SW480 (cell line): ENCODE results near the gene CHIT1.

Experiments used
- DNase-seq: peaks from one replicate; pipeline ENCODE4 v3.0.0-alpha.2; 2016; ENCODE audit warnings: low spot score

The CHIT1 gene

DNA sequence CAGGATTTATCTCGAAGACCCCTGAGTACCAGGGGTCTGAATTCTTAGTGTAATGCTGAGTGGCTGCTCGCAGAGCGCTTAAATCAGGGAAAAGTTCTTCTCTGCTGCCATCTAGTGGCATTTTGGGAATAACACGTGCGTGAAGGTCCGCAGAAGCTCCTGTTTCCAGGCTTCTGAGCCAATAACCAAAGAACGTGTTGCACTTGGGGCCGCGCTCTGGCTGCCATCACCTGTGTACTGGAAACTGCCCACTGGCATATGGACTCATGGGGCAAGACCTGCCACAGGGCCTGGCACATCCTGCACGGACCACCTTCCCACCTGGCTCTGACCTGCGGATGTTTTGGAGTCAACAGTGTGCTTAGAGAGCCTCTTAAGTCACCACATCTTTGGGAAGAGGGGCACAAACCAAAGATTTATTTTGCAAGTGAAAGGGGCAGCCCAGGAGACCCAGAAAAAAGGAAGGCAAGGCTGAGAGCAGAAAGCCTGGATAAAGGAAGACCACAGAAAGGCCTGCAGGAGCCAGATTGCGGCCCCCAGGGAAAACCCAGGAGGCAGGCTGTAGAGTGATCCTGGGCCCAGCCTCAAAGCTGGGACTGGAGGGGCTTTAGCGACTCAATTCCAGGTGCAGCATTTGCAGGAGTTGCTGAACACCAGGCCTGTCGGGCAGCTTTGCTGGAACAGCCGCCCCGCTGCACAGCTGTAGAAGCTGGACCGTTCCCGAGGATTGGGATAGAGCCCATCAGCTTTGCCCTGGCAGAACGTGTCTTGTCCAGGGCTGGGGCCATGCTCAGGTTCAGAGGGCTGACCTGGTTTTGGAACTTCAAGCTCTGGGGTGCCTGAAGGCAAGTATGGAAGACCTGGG, 13.0 kb downstream of the CHIT1 start:
- peak; percentile 57 for DNase-seq

GRCh38 chr1:203215573-203215972, 13.9 kb downstream of the CHIT1 start:
- peak; percentile 28 for DNase-seq

DNA sequence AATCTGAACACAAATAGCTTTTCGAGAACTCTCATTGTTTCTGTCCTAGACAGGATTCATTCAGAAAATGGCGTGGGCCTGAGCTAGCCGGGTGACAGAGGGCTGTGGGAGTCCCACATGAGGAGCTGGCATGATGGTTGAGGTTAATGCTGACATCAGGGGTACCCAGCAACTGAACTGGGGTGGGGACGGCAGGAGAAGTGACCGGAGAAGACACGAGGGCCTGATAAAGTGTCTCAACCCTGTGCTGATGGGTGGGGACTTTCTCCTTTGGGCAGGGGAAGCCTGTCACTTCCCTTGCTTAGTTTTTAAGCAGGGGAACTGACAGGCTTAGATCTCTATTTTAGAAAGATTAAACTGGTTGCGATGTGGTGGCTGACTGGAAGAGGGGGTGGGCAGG, 14.6 kb downstream of the CHIT1 start:
- DNase-seq: no peak

DNA sequence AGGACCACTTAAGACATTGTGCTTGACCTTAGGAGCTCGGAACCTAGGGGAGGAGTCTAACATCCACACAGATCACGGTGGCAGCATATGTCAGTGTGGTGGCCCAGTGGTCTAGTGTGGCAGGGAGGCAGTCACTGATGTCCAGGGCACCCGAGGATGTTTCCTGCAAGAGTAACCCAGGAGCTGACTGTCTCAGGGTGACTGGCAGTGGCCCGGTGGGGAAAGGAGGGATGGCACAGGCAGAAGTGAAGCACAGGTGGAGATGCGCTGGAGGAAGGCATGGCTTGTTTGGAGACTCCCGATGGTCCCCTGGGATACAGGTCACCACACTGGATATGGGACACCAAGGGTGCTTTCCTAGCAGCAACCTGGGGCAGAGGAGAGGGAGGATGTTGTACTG, 16.3 kb downstream of the CHIT1 start:
- DNase-seq: no peak

DNA sequence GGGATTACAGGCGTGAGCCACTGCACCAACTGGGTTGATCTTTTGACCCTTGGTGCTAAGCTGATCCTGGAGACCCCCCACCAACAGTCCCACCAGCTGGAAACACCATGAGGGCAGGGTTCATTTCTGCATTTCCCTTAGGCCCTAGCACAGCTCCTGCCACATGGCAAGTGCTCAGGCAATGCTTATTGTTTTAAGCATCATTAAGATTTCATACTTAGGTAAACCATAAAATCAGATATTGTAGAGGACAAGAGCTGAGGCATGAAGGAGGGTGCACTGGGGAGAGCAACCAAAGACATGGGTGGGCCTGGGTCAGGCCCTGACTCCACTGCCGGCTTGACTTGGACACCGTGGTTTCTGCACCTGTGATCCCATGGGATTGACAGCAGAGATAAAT, 17.7 kb downstream of the CHIT1 start:
- DNase-seq: no peak

DNA sequence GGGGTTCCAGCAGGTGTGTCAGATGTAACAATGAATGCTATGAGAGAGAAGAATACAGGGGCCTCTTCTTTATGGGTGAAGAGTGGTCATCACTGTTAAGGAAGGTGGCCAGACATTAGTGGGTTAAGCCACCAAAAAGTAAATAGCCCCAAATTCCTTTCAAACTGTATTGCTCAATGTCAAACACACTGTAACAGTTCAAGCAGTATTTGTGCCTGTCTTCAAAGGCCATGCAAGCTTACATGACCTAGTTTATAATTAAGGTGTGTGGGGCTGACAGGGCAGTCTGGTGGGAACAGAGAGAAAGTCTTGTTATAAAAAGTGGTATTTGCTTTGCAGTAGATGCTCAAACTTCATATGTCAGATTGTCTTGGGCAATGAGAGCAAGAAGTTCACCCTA, 18.5 kb downstream of the CHIT1 start:
- no peak for DNase-seq

- DNase-seq: no peak
Observed at GRCh38 chr1:203210350-203210749, 19.1 kb downstream of the CHIT1 start.

DNA sequence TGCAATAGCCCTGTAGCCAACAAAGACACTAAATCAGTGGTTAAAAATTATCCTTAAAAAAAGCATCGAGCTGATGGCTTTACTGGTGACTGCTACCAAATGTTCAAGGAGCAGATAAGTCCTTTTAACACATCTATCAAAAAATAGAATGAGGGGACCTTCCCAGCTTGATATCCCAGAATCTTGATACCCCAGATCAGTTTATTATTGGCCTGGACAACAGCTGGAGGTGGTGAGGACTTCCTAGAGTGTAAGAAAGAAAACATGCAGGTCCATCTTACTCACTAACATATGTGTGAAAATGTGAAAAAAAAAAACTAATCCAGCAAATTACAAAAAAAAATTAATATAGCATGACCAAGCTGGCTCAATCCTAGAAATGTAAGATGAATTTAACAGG, 21.3 kb downstream of the CHIT1 start:
- DNase-seq: no peak

GRCh38 chr1:203207751-203208150, 21.7 kb downstream of the CHIT1 start:
- DNase-seq: no peak

DNA sequence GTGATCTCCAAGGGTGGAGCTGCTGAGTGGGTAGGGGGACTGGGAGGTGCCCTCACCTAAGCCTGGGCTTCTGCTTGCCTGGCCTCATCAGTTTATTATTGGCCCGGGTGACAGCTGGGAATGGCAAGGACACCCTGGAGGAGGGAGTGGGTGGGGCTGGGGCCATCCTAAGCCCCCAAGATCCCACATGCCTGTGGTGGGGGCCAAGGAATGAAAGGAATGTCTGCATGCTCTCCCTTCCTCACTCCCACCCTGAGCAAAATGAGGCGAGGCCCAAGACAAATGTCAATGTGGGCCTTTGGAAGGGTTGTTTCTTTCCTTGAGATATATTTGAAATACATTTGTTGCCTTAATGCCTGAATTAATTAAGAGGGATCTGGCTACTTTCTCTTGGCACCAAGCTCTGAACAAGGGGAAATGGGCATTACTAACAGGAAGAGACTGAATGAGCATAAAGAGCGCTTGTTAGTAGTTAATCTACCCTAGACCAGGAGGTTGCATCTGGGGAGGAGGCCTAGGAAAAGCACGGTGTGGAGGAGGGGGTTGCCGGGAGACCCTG, 23.3 kb downstream of the CHIT1 start:
- DNase-seq: no peak

GRCh38 chr1:203204756-203205155, 24.7 kb downstream of the CHIT1 start:
- DNase-seq: no peak

DNA sequence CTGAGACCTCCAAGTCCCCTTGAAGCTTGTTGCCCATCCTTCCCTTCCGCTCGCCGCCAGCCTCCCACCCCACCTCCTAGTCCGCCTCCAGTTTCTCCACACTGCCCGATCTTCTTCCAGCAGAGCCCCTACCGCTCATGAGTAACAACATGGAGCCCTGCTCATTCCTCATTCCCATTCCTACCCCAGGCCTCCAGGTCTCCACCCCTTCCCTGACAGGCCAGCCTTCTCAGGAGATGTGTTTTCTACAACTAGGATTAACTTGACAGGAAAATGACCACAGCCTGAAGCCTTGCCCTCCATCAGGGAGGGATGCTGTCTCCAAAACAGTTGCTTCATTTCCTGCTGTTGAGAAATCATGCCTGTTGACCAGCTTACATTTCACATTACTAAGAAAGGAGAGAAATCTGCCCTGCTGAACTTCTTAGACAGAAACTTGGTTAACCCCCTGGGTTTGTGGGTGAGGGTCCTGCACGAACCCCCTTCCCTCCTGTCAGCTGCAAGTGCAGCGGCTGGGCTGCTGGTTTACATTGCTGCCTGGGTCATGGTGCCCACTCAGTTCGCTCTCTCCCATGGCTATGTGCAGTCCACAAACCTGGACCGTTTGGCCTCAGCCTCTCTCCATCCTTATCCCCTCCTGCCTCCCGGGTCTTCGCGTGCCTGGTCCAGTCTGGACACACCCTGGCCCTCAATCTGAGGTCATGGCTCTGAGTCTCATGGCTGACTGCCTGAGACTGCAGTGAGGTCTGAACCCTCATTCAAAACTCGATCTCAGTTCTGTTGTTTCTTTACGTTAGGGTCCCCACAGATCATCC, 26.8 kb downstream of the CHIT1 start:
- no peak for DNase-seq

GRCh38 chr1:203201516-203202205, 27.8 kb downstream of the CHIT1 start:
- DNase-seq: no peak

DNA sequence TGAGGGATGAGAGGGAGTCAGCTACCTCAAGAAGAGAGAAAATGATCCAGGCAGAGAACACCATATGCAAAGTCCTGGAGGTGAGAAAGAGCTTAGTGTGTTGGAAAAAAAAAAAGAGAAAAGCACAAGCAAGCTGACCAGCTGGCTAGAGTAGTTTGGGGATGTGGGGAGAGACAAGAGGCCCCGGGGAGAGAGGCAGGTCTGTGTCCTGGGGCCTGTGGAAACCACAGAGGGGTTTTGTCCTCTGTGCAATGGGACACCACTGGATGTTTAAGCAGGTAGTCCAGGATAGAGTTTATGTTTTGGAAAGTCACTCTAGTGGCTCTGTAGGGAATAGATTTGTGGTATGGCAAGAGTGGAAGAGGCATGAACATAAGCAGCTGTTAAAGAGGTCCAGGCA, 28.6 kb downstream of the CHIT1 start:
- DNase-seq: no peak

GRCh38 chr1:203199816-203200571, 29.5 kb downstream of the CHIT1 start:
- DNase-seq: no peak

DNA sequence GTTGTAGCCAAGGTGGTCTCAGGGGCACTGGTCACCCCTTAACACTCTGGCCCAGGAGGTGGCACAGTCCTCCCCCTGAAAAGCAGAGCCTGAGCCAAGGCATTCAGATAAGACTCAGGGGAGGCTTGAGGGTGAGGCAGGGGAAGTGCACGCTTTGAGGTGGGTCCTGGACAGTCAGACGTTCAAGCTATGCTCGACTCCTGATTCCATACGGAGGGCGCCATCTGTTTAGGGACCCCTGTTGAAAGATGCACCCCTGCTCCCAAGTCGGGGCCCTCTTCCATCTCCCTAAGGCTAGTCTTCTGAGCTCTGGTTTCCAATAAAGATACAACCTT, 30.0 kb downstream of the CHIT1 start:
- DNase-seq: no peak

GRCh38 chr1:203199002-203199401, 30.5 kb downstream of the CHIT1 start:
- no peak for DNase-seq

GRCh38 chr1:203197625-203198024, 31.8 kb downstream of the CHIT1 start:
- DNase-seq: no peak

GRCh38 chr1:203196371-203196770, 33.1 kb downstream of the CHIT1 start:
- no peak for DNase-seq

DNA sequence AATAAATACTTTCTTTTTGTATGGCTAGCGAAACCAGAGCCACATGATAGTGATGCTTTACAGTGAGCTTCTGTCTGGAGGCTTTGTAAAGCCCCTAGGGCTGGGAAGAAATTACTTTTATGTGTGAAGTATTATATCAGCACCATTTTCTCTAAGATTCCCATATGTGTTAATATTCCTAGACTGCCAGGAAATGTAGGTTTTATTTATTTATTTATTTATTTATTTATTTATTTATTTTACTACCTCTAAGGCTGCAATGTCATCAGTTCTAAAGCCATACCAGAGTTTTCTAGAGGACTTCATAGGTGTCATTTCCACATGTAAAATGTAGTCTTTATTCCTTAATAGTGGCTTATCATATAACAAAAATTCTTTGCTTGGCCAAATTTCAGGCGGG, 38.5 kb downstream of the CHIT1 start:
- no peak for DNase-seq

DNA sequence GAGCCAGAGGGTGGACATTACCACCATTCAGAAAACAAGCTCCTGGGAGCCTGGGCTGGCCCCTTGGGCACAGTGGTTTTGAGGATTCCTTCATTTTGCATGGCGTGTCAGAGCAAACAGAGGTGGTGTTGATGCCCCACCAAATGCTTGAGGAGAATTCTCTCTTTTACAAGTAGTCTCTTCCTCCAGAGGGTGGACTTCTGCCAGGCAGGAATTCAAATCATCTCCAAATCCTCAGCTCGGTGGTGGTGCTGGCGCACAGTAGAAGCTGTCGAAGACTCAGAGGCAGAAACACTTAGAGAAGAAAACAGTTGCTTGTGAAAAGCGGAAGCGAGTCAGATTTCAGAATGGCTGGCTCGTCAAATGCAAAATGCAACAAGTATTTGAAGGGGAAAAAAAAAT, 39.5 kb downstream of the CHIT1 start:
- DNase-seq: no peak
